GM21526 (cell line): ENCODE measurements around the gene FSCN2.

ENCODE experiments used
- ATAC-seq: cut with Tn5 transposase; IDR thresholded peaks from one replicate; pipeline ENCODE4 v1.9.1; 2021; ENCODE audit warnings: moderate library complexity; ENCODE audit not compliant: unreplicated experiment, low FRiP score

Gene FSCN2

GRCh38 chr17:81552244-81553017, 24.3 kb downstream of the FSCN2 start, which contains the start of gene FAAP100:
FAAP100 (minus strand) TSS chr17:81552353; CDS start chr17:81552330, 23 bp downstream.
- ATAC-seq = peak; percentile 36

GRCh38 chr17:81553018-81553615, 24.9 kb downstream of the FSCN2 start:
- ATAC-seq = peak; percentile 31

- no peak for ATAC-seq
Measured at GRCh38 chr17:81553616-81554181, 25.5 kb downstream of the FSCN2 start.

- no peak for ATAC-seq
Measured at GRCh38 chr17:81556175-81556691, 28.1 kb downstream of the FSCN2 start.

GRCh38 chr17:81556863-81557262, 28.7 kb downstream of the FSCN2 start:
- no peak for ATAC-seq

- no peak for ATAC-seq
Measured at GRCh38 chr17:81557276-81558114, 29.3 kb downstream of the FSCN2 start.

- no peak for ATAC-seq
Measured at GRCh38 chr17:81558115-81558468, 29.9 kb downstream of the FSCN2 start.

GRCh38 chr17:81558941-81559806, 31.0 kb downstream of the FSCN2 start:
- no peak for ATAC-seq

GRCh38 chr17:81561494-81561885, 33.3 kb downstream of the FSCN2 start:
- ATAC-seq = no peak

GRCh38 chr17:81563861-81564586, 35.8 kb downstream of the FSCN2 start:
- ATAC-seq = no peak

GRCh38 chr17:81564778-81565177, 36.6 kb downstream of the FSCN2 start:
- ATAC-seq = no peak

GRCh38 chr17:81565231-81565630, 37.1 kb downstream of the FSCN2 start:
- ATAC-seq = no peak

GRCh38 chr17:81566461-81567126, 38.4 kb downstream of the FSCN2 start:
- ATAC-seq = no peak

- ATAC-seq = no peak
Measured at GRCh38 chr17:81567191-81567590, 39.0 kb downstream of the FSCN2 start.

GRCh38 chr17:81568416-81568815, 40.2 kb downstream of the FSCN2 start:
- no peak for ATAC-seq

GRCh38 chr17:81569986-81570514, 41.9 kb downstream of the FSCN2 start:
- no peak for ATAC-seq

- ATAC-seq = no peak
Measured at GRCh38 chr17:81570964-81571363, 42.8 kb downstream of the FSCN2 start.

- no peak for ATAC-seq
Measured at GRCh38 chr17:81572563-81573168, 44.5 kb downstream of the FSCN2 start.
